K562 (cell line): ENCODE results near the gene MAD2L1BP. TPM values are rescaled to one million over a fixed set of nuclear protein-coding genes. Genes with fewer than 3 reads are reported as not detected.
A peak's percentile ranks its signal among the peaks of the same experiment; 100 is the strongest.
"Not testable (repeated sequence)": the region's sequence is repeated elsewhere in the genome, so short reads cannot be mapped to it uniquely, and the experiment has no call there.

ENCODE experiments used
- ATAC-seq: fragments of 200-7000 bp; cut with Tn5 transposase; 3 replicates; pipeline ENCODE4 v1.9.1; 2020; ENCODE audit warnings: moderate library complexity
- BruUV-seq: library from RNA; stranded (reverse); fragments of 400-500 nt; replicated peaks from 2 replicates; lab custom pipeline; 2021; lab: Mats Ljungman, UMichigan
- CTCF ChIA-PET: fragments of 300-600 bp; formaldehyde crosslinking; extraction: SDS; loops from one replicate; lab custom pipeline; 2021; ENCODE audit warnings: low intra/inter-chr PET ratio; lab: Yijun Ruan, JAX
- POLR2A ChIA-PET: fragments of 300-600, 350-650 bp; sonication (Branson Sonifier 250); formaldehyde crosslinking; extraction: SDS; loops from one replicate; lab custom pipeline; 2021; ENCODE audit warnings: antibody characterized with exemption, inconsistent platforms; lab: Yijun Ruan, JAX
- DNase-seq, 4 experiments: peaks; one replicate each; pipeline versions ENCODE4 v3.0.0 to v3.0.0-alpha.2; 2011 to 2018; ENCODE audit warnings: low spot score in 3 of 4, mixed read lengths in 3 of 4; ENCODE audit errors: extremely low read depth in 1 of 4
- FAIRE-seq: peaks from 2 replicates; lab custom pipeline; 2011; peaks lifted over from hg19 to GRCh38; lab: Jason Lieb, UNC
- H2AFZ ChIP-seq: 2 replicates; pipeline ENCODE4 v1.6.0; 2011; ENCODE audit warnings: low read depth, low read length, control low read depth, inconsistent platforms
- H3K27ac ChIP-seq: fragments of 200-600 bp; 3 replicates; pipeline ENCODE4 v1.8.0; 2011; ENCODE audit warnings: low read depth, mild to moderate bottlenecking, control low read depth, inconsistent platforms, low read length, moderate library complexity, mixed read lengths; ENCODE audit errors: extremely low read depth
- H3K27me3 ChIP-seq, 2 experiments: fragments of 300-600 bp in 1 of 2; 2 replicates in 1 of 2; 3 replicates in 1 of 2; pipeline versions ENCODE4 v1.6.0 to v1.8.0; 2011; ENCODE audit warnings: inconsistent platforms in 2 of 2, low read length in 2 of 2, mild to moderate bottlenecking in 1 of 2, mixed read lengths in 1 of 2, moderate library complexity in 1 of 2; ENCODE audit not compliant: control insufficient read depth in 2 of 2, insufficient read depth in 2 of 2
- H3K36me3 ChIP-seq: fragments of 300-600 bp; 3 replicates; pipeline ENCODE4 v1.8.0; 2011; ENCODE audit warnings: mild to moderate bottlenecking, low read length, inconsistent platforms; ENCODE audit not compliant: control insufficient read depth, insufficient read depth
- H3K4me1 ChIP-seq, 2 experiments: fragments of 200-600 bp in 1 of 2; replicated peaks in 1 of 2; 2 replicates in 1 of 2; 3 replicates in 1 of 2; pipeline versions ENCODE4 v1.5.1 to v1.8.0; 2011; ENCODE audit warnings: inconsistent platforms in 2 of 2, low read length in 2 of 2, mild to moderate bottlenecking in 1 of 2, mixed read lengths in 1 of 2, moderate library complexity in 1 of 2; ENCODE audit not compliant: control insufficient read depth in 2 of 2, insufficient read depth in 2 of 2
- H3K4me2 ChIP-seq: 2 replicates; pipeline ENCODE4 v1.6.1; 2011; ENCODE audit warnings: low read length, control low read depth, inconsistent platforms, mixed read lengths; ENCODE audit not compliant: insufficient read depth
- H3K4me3 ChIP-seq: fragments of 200-600 bp; sonication (generic), shearing (Covaris generic); 2 replicates; pipeline ENCODE4 v1.5.1; 2016; ENCODE audit warnings: control low read depth, inconsistent platforms
- H3K79me2 ChIP-seq: fragments of 200-600 bp; 3 replicates; pipeline ENCODE4 v1.8.0; 2011; ENCODE audit warnings: low read length, inconsistent platforms; ENCODE audit not compliant: control insufficient read depth, insufficient read depth
- H3K9ac ChIP-seq, 2 experiments: 2 replicates each; pipeline versions ENCODE4 v1.6.0 to v1.6.1; 2011; ENCODE audit warnings: low read depth in 2 of 2, low read length in 2 of 2, control low read depth in 1 of 2, inconsistent platforms in 1 of 2, mild to moderate bottlenecking in 1 of 2, mixed read lengths in 1 of 2; ENCODE audit not compliant: insufficient read depth in 1 of 2
- H3K9me1 ChIP-seq: one replicate; pipeline ENCODE4 v1.6.0; 2011; ENCODE audit warnings: inconsistent platforms, mild to moderate bottlenecking, low read length, moderate library complexity; ENCODE audit not compliant: control insufficient read depth, insufficient read depth
- H3K9me3 ChIP-seq: replicated peaks from 2 replicates; pipeline ENCODE4 v1.5.1; 2011; ENCODE audit warnings: low read depth, low read length, inconsistent platforms; ENCODE audit not compliant: control insufficient read depth, insufficient read depth
- H4K20me1 ChIP-seq: replicated peaks from 2 replicates; pipeline ENCODE4 v1.6.1; 2011; ENCODE audit warnings: low read length, inconsistent platforms, mixed read lengths; ENCODE audit not compliant: control insufficient read depth, insufficient read depth
- ADNP ChIP-seq: fragments of 200-800 bp; sonication (Bioruptor generic); IDR thresholded peaks from 2 replicates; pipeline ENCODE4 v1.6.1; 2016; ENCODE audit warnings: missing genetic modification characterization, missing compliant biosample characterization
- BCOR ChIP-seq: fragments of 450-650 bp; IDR thresholded peaks from 2 replicates; pipeline ENCODE4 v1.6.1; 2016
- CHD4 ChIP-seq: fragments of 200-600 bp; sonication (generic); IDR thresholded peaks from 3 replicates; pipeline ENCODE4 v1.6.1; 2012; ENCODE audit warnings: low read depth, mild to moderate bottlenecking, mixed read lengths, low read length, inconsistent platforms; ENCODE audit not compliant: insufficient read depth, insufficient replicate concordance, poor library complexity, severe bottlenecking
- CTCF ChIP-seq, 3 experiments: IDR thresholded peaks in 2 of 3; conservative IDR thresholded peaks in 1 of 3; 2 replicates each; pipeline ENCODE4 v1.5.1; 2011 to 2012; ENCODE audit warnings: low read length in 3 of 3, mild to moderate bottlenecking in 3 of 3, control low read depth in 2 of 3, improper control_type of control experiment in 1 of 3, inconsistent platforms in 1 of 3, low read depth in 1 of 3, mixed read lengths in 1 of 3, moderate library complexity in 1 of 3; ENCODE audit not compliant: insufficient read depth in 2 of 3
- ESRRA ChIP-seq: fragments of 450-650 bp; IDR thresholded peaks from 2 replicates; pipeline ENCODE4 v1.6.1; 2014; ENCODE audit warnings: low read depth, mild to moderate bottlenecking, moderate library complexity, borderline replicate concordance
- HEY1 ChIP-seq: fragments of 250-450 bp; sonication (Bioruptor Pico); IDR thresholded peaks from 2 replicates; pipeline ENCODE4 v1.5.0; 2020; ENCODE audit warnings: mild to moderate bottlenecking, moderate library complexity, borderline replicate concordance
- MLLT1 ChIP-seq, 2 experiments: fragments of 450-650 bp; IDR thresholded peaks; 2 replicates each; pipeline ENCODE4 v1.6.1; 2016
- POLR2AphosphoS2 ChIP-seq: IDR thresholded peaks from 2 replicates; pipeline ENCODE4 v1.6.1; 2012; ENCODE audit warnings: low read length, improper control_type of control experiment
- RCOR1 ChIP-seq, 2 experiments: IDR thresholded peaks; 2 replicates each; pipeline ENCODE4 v1.6.1; 2012; ENCODE audit warnings: low read depth in 2 of 2, low read length in 2 of 2, borderline replicate concordance in 1 of 2, improper control_type of control experiment in 1 of 2
- SOX6 ChIP-seq: fragments of 450-650 bp; IDR thresholded peaks from 2 replicates; pipeline ENCODE4 v1.6.1; 2014; ENCODE audit warnings: mild to moderate bottlenecking
- ZNF121 ChIP-seq: sonication (generic); formaldehyde crosslinking; conservative IDR thresholded peaks from 2 replicates; pipeline ENCODE4 v1.8.0; 2022; ENCODE audit warnings: missing genetic modification reagents
- WGBS: fragments of 100-300 bp; shearing (Covaris generic); methylation state at CpG from one replicate; pipeline ENCODE4 v1.1.6; 2016; ENCODE audit warnings: low coverage, mixed read lengths; ENCODE audit not compliant: insufficient coverage; ENCODE audit errors: missing lambda C conversion rate; 5-methylcytosine and 5-hydroxymethylcytosine counted together
- in situ Hi-C: fragments of 300-500 bp; cut with MboI; formaldehyde crosslinking; loops from 4 replicates; pipeline ENCODE4 v1.15.0; 2018; ENCODE audit warnings: inconsistent platforms, mixed read lengths
- intact Hi-C: fragments of 100-400 bp; cut with micrococcal nuclease; formaldehyde crosslinking; loops from 2 replicates; pipeline ENCODE4 v1.14.2; 2022
- polyA plus RNA-seq, 8 experiments: library from polyadenylated mRNA; depleted of rRNA in 4 of 8; stranded (reverse) in 5 of 8; unstranded in 3 of 8; fragments of >200 nt; fragmentation: Nextera tagmentation in 2 of 8; fragmentation: Illumina TruSeq in 1 of 8; extraction: Ambion mirVana in 2 of 8; extraction: Trizol in 1 of 8; gene quantifications; 2 replicates each; pipeline versions ENCODE4 v1.2.1 to v1.2.3, GENCODE V29; 2011 to 2014; ENCODE audit warnings: inconsistent platforms in 1 of 8, missing spikeins in 1 of 8
- total RNA-seq, 7 experiments: library from RNA; depleted of rRNA in 6 of 7; stranded (reverse); fragments of >200 nt in 6 of 7; fragmentation: Illumina TruSeq in 2 of 7; extraction: Trizol in 2 of 7; gene quantifications; 2 replicates each; pipeline versions ENCODE4 v1.2.1 to v1.2.3, GENCODE V29; 2011 to 2021; ENCODE audit warnings: low replicate concordance in 1 of 7

The MAD2L1BP gene
- total and polyA plus RNA-seq, 9 of the 15 experiments (the other 6 are each of a cell fraction or from before 2014, with no cell fraction given) = 69.7 to 321 (median 111) TPM

GRCh38 chr6:43652822-43653221 lies 17.2 kb downstream of the MAD2L1BP start:
- H3K4me2 ChIP-seq, H3K4me1 ChIP-seq, H3K27ac ChIP-seq, H3K27me3 ChIP-seq, DNase-seq, H3K9me1 ChIP-seq, H3K36me3 ChIP-seq, H3K9ac ChIP-seq, H2AFZ ChIP-seq, H3K79me2 ChIP-seq, CTCF ChIA-PET, ATAC-seq, H3K9me3 ChIP-seq, in situ Hi-C loops: not testable (repeated sequence)
- POLR2A ChIA-PET = interaction anchor here (0.7 to 1.6 kb wide), 4 partner anchors 13 to 39 kb away, joined by 3 to 9 read pairs (median 4); partner anchors contain the start of gene GTPBP2
- WGBS = 60% methylated on average over 2 of the region's 2 CpGs
- TF ChIP-seq BCOR = peak; percentile 47; the same call in 1 of the 2 replicates
- TF ChIP-seq ZNF121 (CRISPR knock-in tag) = peak; percentile 93
- TF ChIP-seq, all 486 proteins: peak for 2; not testable (repeated sequence) for 484
- FAIRE-seq, intact Hi-C loops, BruUV-seq, H4K20me1 ChIP-seq, H3K4me3 ChIP-seq: not testable (repeated sequence)

GRCh38 chr6:43657221-43657802 lies 21.7 kb downstream of the MAD2L1BP start:
- Histone ChIP-seq H2AFZ (no peak overlapping the region), H3K9me3 (0 out of 2 replicates have a peak, but pooled peaks cover 3% of the 10 kb centered on the region), H3K27me3 (no peaks in the 10 kb centered on the region), H3K9ac (no peak overlapping the region), H3K36me3 (no peaks in the 10 kb centered on the region), H3K4me3 (no peak overlapping the region), H3K9me1 (no peaks in the 10 kb centered on the region), H3K4me2 (no peak overlapping the region), H3K4me1 (peaks cover 3 to 10% of the 10 kb centered on the region in 2 experiments; a peak in 3 of 5 replicates), H4K20me1 (no peaks in the 10 kb centered on the region), H3K79me2 (no peaks in the 10 kb centered on the region), H3K27ac (no peak overlapping the region)
- ChIA-PET CTCF (no interaction called here), POLR2A (interaction anchor here (0.9 to 3.1 kb wide), 7 partner anchors 9 to 105 kb away, joined by 3 to 15 read pairs (median 3); partner anchors contain the start of gene GTPBP2)
- intact Hi-C loops = no loop called here
- no TSS peak for BruUV-seq
- DNase-seq (peak in 1 of 4 experiments; percentile 51), FAIRE-seq (no peak), ATAC-seq (peak; percentile 43; the same call in 1 of the 3 replicates)
- WGBS = 43% methylated on average over 3 of the region's 3 CpGs
- in situ Hi-C loops = no loop called here
- no peak for TF ChIP-seq POLR2AphosphoS2
- peak; percentile 55 for TF ChIP-seq CHD4
- 0 out of 2 replicates have a peak, but pooled peaks have one; percentile 37 for TF ChIP-seq SOX6
- TF ChIP-seq ESRRA = peak; percentile 60; the same call in 1 of the 2 replicates
- peak in 1 of 2 experiments; percentile 32; a peak in 1 of 4 replicates for TF ChIP-seq RCOR1 (IDR thresholded peaks at IDR 0.05; ENCODE audit: borderline replicate concordance in 1 of 2, low read depth in 2 of 2, low read length in 2 of 2)
- peak; percentile 88 for TF ChIP-seq BCOR
- peak in 1 of 3 experiments; percentile 13; a peak in 1 of 6 replicates for TF ChIP-seq CTCF (IDR thresholded peaks at IDR 0.05 in 2 of 3, conservative IDR thresholded peaks at IDR 0.05 in 1 of 3; ENCODE audit: insufficient read depth in 2 of 3, low read depth in 1 of 3, low read length in 3 of 3)
- no peak for TF ChIP-seq HEY1
- TF ChIP-seq MLLT1 (IDR thresholded peaks at IDR 0.05) = no peak
- peak; percentile 72 for TF ChIP-seq ADNP (tag)
